ENCODE results near the gene ANKRD28.

GRCh38 chr3:15755780-15756179, 42.0 kb downstream of the ANKRD28 start:
- TF ChIP-seq, protein P1, sequence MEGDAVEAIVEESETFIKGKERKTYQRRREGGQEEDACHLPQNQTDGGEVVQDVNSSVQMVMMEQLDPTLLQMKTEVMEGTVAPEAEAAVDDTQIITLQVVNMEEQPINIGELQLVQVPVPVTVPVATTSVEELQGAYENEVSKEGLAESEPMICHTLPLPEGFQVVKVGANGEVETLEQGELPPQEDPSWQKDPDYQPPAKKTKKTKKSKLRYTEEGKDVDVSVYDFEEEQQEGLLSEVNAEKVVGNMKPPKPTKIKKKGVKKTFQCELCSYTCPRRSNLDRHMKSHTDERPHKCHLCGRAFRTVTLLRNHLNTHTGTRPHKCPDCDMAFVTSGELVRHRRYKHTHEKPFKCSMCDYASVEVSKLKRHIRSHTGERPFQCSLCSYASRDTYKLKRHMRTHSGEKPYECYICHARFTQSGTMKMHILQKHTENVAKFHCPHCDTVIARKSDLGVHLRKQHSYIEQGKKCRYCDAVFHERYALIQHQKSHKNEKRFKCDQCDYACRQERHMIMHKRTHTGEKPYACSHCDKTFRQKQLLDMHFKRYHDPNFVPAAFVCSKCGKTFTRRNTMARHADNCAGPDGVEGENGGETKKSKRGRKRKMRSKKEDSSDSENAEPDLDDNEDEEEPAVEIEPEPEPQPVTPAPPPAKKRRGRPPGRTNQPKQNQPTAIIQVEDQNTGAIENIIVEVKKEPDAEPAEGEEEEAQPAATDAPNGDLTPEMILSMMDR (IDR thresholded peaks at IDR 0.05): no peak
- TF ChIP-seq TCF7L2 (IDR thresholded peaks at IDR 0.05; ENCODE audit: low read depth, low read length): no peak
